Activated naive CD8-positive, alpha-beta T cell treated with anti-CD3 and anti-CD28 coated beads, Interleukin-2, amount 10 ng/mL, durations not matched to agents 7 days and 5 days (primary cell): Measurements from ENCODE around the gene ABHD12B. TPM values are rescaled to one million over a fixed set of nuclear protein-coding genes. Genes with fewer than 3 reads are reported as not detected.
A peak's percentile ranks its signal among the peaks of the same experiment; 100 is the strongest.

Experiments used
- ATAC-seq: fragments of 150-1000 bp; cut with Tn5 transposase; one replicate; pipeline ENCODE4 v1.10.0; 2021; ENCODE audit warnings: low read depth, moderate library complexity
- POLR2A ChIA-PET: fragments of 350-600 bp; sonication (Branson Sonifier 250); formaldehyde crosslinking; loops from one replicate; lab custom pipeline; 2021; ENCODE audit warnings: antibody characterized with exemption; lab: Charles Lee
- DNase-seq: peaks from one replicate; pipeline ENCODE4 v3.0.0; 2021
- H3K27ac Mint-ChIP-seq: one replicate; pipeline ENCODE4 v1.8.0; 2022; ENCODE audit warnings: mild to moderate bottlenecking, mixed read lengths
- H3K27me3 Mint-ChIP-seq: one replicate; pipeline ENCODE4 v1.8.0; 2022; ENCODE audit warnings: mild to moderate bottlenecking, moderate library complexity, mixed read lengths
- H3K36me3 Mint-ChIP-seq: one replicate; pipeline ENCODE4 v1.8.0; 2021; ENCODE audit warnings: mild to moderate bottlenecking, mixed read lengths
- H3K4me1 Mint-ChIP-seq: one replicate; pipeline ENCODE4 v1.8.0; 2021; ENCODE audit warnings: mixed read lengths
- H3K4me3 Mint-ChIP-seq: one replicate; pipeline ENCODE4 v1.8.0; 2022; ENCODE audit warnings: mild to moderate bottlenecking, moderate library complexity, mixed read lengths
- H3K9me3 Mint-ChIP-seq: one replicate; pipeline ENCODE4 v1.8.0; 2021; ENCODE audit warnings: mixed read lengths
- total RNA-seq, 2 experiments: library from RNA; stranded (reverse); gene quantifications; one replicate each; pipeline ENCODE4 v1.2.3, GENCODE V29; 2021

Gene ABHD12B
- not detected for total RNA-seq

GRCh38 chr14:50871914-50872732, at the start of gene ABHD12B:
Gene ABHD12B, plus strand, starts transcription at chr14:50872053. Its CDS starts 122 bp downstream, at chr14:50872175.
- POLR2A ChIA-PET = no interaction called here
- peaks cover 80% of the 10 kb centered on the region for H3K27me3 Mint-ChIP-seq
- no peaks in the 10 kb centered on the region for H3K9me3 Mint-ChIP-seq
- no peak for ATAC-seq
- DNase-seq = no peak
- peaks cover 1% of the 10 kb centered on the region for H3K36me3 Mint-ChIP-seq
- no peak within 1 kb of the TSS for H3K27ac Mint-ChIP-seq
- H3K4me3 Mint-ChIP-seq = peak within 1 kb of the TSS; percentile 3
- H3K4me1 Mint-ChIP-seq = peaks cover 33% of the 10 kb centered on the region

GRCh38 chr14:50822501-50823042, 49.3 kb upstream of the ABHD12B start:
- no peaks in the 10 kb centered on the region for H3K9me3 Mint-ChIP-seq
- H3K36me3 Mint-ChIP-seq = peaks cover 38% of the 10 kb centered on the region
- DNase-seq (no peak), ATAC-seq (peak; percentile 53)
- POLR2A ChIA-PET = interaction anchor here (0.6 to 3.7 kb wide), 8 partner anchors 9 to 1236 kb away, joined by 3 to 34 read pairs (median 5); partner anchors contain the start of genes NIN and RPS29
- peak overlapping the region; percentile 78 for H3K4me3 Mint-ChIP-seq
- peaks cover 60% of the 10 kb centered on the region for H3K4me1 Mint-ChIP-seq
- H3K27ac Mint-ChIP-seq = peak overlapping the region; percentile 92
- no peaks in the 10 kb centered on the region for H3K27me3 Mint-ChIP-seq

GRCh38 chr14:50823051-50823761, 48.6 kb upstream of the ABHD12B start:
- peaks cover 38% of the 10 kb centered on the region for H3K36me3 Mint-ChIP-seq
- DNase-seq = no peak

GRCh38 chr14:50823762-50824636, 47.9 kb upstream of the ABHD12B start:
- Mint-ChIP-seq H3K36me3 (peaks cover 38% of the 10 kb centered on the region), H3K4me1 (peaks cover 67% of the 10 kb centered on the region), H3K27ac (peak overlapping the region; percentile 92), H3K9me3 (no peaks in the 10 kb centered on the region), H3K27me3 (no peaks in the 10 kb centered on the region), H3K4me3 (peak overlapping the region; percentile 78)
- DNase-seq = no peak
- POLR2A ChIA-PET = interaction anchor here (0.6 to 3.7 kb wide), 5 partner anchors 7 to 39 kb away, joined by 4 to 34 read pairs (median 9); partner anchors contain the start of gene NIN
- ATAC-seq = no peak

More at GRCh38 chr14:50823051-50823761, 48.6 kb upstream of the ABHD12B start:
- ATAC-seq = no peak
- Mint-ChIP-seq H3K27me3 (no peaks in the 10 kb centered on the region), H3K4me1 (peaks cover 62% of the 10 kb centered on the region), H3K9me3 (no peaks in the 10 kb centered on the region), H3K27ac (peak overlapping the region; percentile 92), H3K4me3 (peak overlapping the region; percentile 78)
- POLR2A ChIA-PET = interaction anchor here (0.6 to 3.7 kb wide), 7 partner anchors 8 to 896 kb away, joined by 3 to 34 read pairs (median 7); partner anchors contain the start of gene NIN

- H3K27ac Mint-ChIP-seq = no peak overlapping the region
- POLR2A ChIA-PET = no interaction called here
- no peak overlapping the region for H3K4me3 Mint-ChIP-seq
- peaks cover 28% of the 10 kb centered on the region for H3K36me3 Mint-ChIP-seq
- H3K27me3 Mint-ChIP-seq = no peaks in the 10 kb centered on the region
- no peak for ATAC-seq
- no peak for DNase-seq
- H3K4me1 Mint-ChIP-seq = peaks cover 60% of the 10 kb centered on the region
- H3K9me3 Mint-ChIP-seq = no peaks in the 10 kb centered on the region
Measured at GRCh38 chr14:50825307-50825706, 46.5 kb upstream of the ABHD12B start.

GRCh38 chr14:50826681-50827080, 45.2 kb upstream of the ABHD12B start:
- POLR2A ChIA-PET = no interaction called here
- no peak overlapping the region for H3K27ac Mint-ChIP-seq
- no peak overlapping the region for H3K4me3 Mint-ChIP-seq
- peaks cover 20% of the 10 kb centered on the region for H3K36me3 Mint-ChIP-seq
- peaks cover 52% of the 10 kb centered on the region for H3K4me1 Mint-ChIP-seq
- H3K9me3 Mint-ChIP-seq = no peaks in the 10 kb centered on the region
- no peak for DNase-seq
- H3K27me3 Mint-ChIP-seq = no peaks in the 10 kb centered on the region
- no peak for ATAC-seq

- H3K27me3 Mint-ChIP-seq = peaks cover 9% of the 10 kb centered on the region
- no peaks in the 10 kb centered on the region for H3K9me3 Mint-ChIP-seq
- no peak for ATAC-seq
- POLR2A ChIA-PET = interaction anchor here (1.0 to 3.7 kb wide), 6 partner anchors 10 to 44 kb away, joined by 3 to 30 read pairs (median 9); no protein-coding TSS in a partner anchor
- DNase-seq = no peak
- H3K27ac Mint-ChIP-seq = peak overlapping the region; percentile 59
- peaks cover 18% of the 10 kb centered on the region for H3K36me3 Mint-ChIP-seq
- peaks cover 38% of the 10 kb centered on the region for H3K4me1 Mint-ChIP-seq
- peak overlapping the region; percentile 88 for H3K4me3 Mint-ChIP-seq
Measured at GRCh38 chr14:50828721-50829488, 42.9 kb upstream of the ABHD12B start.

GRCh38 chr14:50829489-50830043, 42.3 kb upstream of the ABHD12B start:
- DNase-seq = no peak
- Mint-ChIP-seq H3K27me3 (peaks cover 9% of the 10 kb centered on the region), H3K27ac (peak overlapping the region; percentile 61)

GRCh38 chr14:50830044-50830931, 41.6 kb upstream of the ABHD12B start:
- ATAC-seq = peak; percentile 48
- POLR2A ChIA-PET = interaction anchor here (0.6 to 3.7 kb wide), 12 partner anchors 8 to 930 kb away, joined by 3 to 34 read pairs (median 4); no protein-coding TSS in a partner anchor

More at GRCh38 chr14:50829489-50830043, 42.3 kb upstream of the ABHD12B start:
- ATAC-seq = no peak
- Mint-ChIP-seq H3K9me3 (no peaks in the 10 kb centered on the region), H3K36me3 (peaks cover 18% of the 10 kb centered on the region), H3K4me1 (peaks cover 34% of the 10 kb centered on the region), H3K4me3 (peak overlapping the region; percentile 88)
- POLR2A ChIA-PET = interaction anchor here (0.6 to 3.7 kb wide), 12 partner anchors 8 to 929 kb away, joined by 3 to 34 read pairs (median 4); no protein-coding TSS in a partner anchor

GRCh38 chr14:50830932-50831725, 40.7 kb upstream of the ABHD12B start, which contains the start of gene NIN:
Gene NIN, minus strand, starts transcription at chr14:50831162. Its CDS starts 9,106 bp downstream, at chr14:50822056.
- Mint-ChIP-seq H3K4me3 (peak within 1 kb of the TSS; percentile 96), H3K4me1 (peaks cover 35% of the 10 kb centered on the region), H3K27me3 (peaks cover 9% of the 10 kb centered on the region), H3K9me3 (no peaks in the 10 kb centered on the region), H3K36me3 (peaks cover 16% of the 10 kb centered on the region), H3K27ac (peak within 1 kb of the TSS; percentile 95)
- DNase-seq (peak; percentile 86), ATAC-seq (peak; percentile 89)
- POLR2A ChIA-PET = interaction anchor here (0.5 to 3.7 kb wide), 11 partner anchors 8 to 698 kb away, joined by 3 to 34 read pairs (median 4); no protein-coding TSS in a partner anchor

More at GRCh38 chr14:50830044-50830931, 41.6 kb upstream of the ABHD12B start:
- DNase-seq = peak; percentile 72
- Mint-ChIP-seq H3K9me3 (no peaks in the 10 kb centered on the region), H3K36me3 (peaks cover 18% of the 10 kb centered on the region), H3K4me1 (peaks cover 35% of the 10 kb centered on the region), H3K4me3 (peak overlapping the region; percentile 88), H3K27ac (peak overlapping the region; percentile 61), H3K27me3 (peaks cover 9% of the 10 kb centered on the region)
